ENCODE data around the gene GPBAR1.
"Not testable (repeated sequence)": the region's sequence is repeated elsewhere in the genome, so short reads cannot be mapped to it uniquely, and the experiment has no call there.

GPBAR1 gene

DNA sequence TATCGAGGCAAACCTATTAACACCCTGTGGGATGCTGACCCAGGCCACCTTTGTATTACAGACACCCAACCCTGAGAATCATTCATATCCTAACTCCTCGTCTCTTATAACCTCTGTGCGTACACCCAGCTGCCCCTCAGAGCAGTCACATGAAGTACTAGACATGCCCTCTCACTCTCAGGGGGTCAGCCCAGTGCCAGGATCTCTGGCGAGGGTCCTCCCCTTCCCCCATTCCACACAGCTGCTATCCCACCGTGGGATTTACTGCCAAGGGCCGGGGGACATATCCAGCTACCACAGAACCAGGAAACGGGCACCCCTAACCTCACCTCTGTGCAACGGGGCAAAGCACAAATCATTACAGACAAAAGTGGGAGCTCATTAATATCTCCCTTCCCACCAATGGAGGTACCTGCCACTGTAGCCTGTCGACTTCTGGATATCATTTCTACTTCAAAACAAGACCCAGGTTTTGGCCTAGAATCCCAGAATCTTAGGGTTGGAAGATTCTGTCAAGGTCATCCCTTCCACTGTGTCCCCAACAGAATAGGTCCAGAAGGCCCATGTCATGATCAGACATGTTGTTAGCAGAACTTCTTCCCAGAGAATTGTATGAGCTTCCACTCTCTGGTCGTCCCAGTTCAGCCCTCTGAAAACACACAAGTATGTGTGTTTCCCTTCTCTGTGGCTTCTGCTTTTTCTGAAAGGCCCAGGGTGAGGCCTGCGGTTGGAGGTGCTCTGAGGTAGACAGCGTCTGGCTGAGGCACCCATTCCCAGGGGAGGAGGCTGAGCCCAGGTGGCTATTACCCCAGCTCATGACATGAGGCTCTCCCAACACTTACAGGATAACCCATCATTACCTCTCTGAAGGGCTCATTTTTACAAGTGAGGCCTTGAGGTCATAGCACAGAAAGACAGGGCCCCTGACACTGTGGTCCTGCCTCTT is 29.8 kb downstream of the GPBAR1 start:
- DNase-seq = peak; percentile 69

DNA sequence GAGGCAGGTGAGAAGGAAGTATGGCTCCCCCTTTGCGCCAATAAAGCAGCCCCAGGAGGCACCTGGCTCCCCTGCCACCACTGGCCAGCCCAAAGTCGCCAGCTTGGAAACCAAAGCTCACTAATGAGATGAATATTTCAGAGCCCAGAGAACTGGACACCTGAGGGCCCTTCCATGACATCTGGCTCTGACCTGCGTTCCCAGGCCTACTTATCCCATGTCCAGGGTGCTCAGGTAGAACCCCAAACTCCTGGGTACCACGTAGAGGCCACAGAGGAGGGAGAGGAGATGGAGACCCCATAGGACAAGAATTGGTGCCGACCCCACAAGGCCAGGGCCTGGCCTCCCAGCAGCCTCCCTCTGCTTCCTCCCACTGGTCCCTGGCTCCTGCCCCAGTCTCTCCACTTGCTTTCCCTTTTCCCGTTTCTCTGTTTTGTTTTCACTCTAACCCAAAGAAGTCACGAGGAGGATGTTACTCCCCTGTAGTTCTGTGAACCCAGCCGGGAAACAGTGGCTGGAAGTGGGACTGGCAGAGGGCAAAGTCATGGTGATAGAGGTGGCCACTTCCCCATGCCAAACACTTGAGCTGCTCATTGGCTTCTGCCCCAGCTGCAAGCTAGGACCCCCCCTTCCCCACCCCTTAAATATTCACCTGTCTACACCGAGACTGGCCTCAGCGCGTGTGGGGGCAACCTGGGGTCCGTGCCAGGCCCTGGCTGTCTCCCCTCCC is 30.7 kb downstream of the GPBAR1 start:
- DNase-seq = no peak

DNA sequence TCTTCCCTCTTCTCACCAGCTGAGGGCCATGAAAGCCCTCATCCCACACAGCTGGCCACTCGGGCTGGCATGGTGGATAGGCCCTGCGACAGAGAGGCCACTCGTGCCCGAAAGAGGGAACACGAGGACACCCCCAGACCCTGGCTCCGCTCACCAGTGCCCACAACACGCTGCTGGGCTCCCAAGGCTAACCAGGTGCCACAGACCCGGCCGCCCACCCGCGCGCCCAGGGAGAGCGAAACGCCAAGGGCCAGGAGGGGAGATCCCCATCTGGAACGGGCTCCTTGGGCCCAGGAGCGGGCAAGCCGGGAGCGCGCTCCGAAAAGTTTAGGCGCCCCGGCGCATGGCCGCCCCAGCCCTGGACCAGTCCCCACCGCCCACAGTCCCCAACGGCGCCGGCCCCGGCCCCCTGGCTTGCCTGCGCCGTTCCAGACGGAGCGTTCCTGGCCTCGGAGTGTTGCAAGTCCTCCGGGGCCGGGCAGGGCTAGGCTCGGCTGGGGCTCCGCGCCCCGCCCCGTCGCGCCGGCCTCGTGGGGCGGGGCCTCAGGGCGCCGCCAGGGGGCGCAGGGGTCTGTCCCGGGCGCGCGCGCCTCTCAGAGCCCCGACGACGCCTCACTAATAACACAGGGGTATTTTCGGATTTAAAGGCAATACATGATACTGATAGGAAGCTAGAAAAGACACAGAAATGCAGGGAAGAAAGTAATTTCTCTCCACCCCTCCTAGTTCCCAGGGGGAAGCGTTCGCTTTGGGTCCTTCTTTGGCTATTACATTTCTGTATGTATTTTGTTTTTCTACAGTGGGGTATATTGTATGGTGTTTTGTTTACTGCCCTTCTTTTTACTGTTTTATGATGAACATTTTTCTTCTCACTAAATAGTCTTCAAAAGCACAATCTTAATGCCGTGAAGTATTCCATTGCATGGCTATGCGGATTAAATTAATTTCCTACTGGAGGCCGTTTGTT is 31.5 kb downstream of the GPBAR1 start, which contains the start of gene TMBIM1:
Gene TMBIM1 (minus strand): TSS at position 456 of the 967 bp plus-strand sequence. CDS start 10,362 bp downstream, outside the sequence.
- peak; percentile 78 for DNase-seq

DNA sequence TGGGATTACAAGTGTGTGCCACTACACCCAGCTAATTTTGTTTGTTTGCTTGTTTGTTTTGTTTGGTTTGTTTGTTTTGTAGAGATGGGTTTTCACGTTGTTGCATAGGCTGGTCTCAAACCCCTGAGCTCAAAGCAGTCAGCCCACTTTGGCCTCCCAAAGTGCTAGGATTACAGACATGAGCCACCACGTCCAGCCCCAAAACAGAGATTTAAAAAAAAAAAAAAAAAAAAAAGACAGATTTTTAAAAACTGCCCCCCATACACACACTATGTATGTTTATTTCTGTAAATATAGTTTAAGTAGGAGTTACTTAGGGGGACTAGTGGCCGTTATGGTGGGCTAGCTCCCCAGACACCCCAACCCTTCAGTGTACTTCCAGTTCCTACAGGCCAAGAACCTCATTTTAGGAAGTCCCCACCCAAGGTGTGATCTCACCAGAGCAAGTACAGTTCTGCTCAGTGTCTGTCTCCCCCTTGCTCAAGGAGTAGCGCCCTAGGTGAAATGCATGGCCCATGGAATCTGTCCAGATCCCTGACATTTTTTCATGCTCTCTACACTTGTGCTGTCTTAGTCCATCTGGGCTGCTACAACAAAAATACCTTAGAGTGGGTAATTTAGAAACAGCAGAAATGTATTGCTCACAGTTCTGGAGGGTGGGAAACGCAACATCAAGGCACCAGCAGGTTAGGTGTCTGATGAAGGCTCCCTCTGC is 33.1 kb downstream of the GPBAR1 start:
- DNase-seq = no peak

DNA sequence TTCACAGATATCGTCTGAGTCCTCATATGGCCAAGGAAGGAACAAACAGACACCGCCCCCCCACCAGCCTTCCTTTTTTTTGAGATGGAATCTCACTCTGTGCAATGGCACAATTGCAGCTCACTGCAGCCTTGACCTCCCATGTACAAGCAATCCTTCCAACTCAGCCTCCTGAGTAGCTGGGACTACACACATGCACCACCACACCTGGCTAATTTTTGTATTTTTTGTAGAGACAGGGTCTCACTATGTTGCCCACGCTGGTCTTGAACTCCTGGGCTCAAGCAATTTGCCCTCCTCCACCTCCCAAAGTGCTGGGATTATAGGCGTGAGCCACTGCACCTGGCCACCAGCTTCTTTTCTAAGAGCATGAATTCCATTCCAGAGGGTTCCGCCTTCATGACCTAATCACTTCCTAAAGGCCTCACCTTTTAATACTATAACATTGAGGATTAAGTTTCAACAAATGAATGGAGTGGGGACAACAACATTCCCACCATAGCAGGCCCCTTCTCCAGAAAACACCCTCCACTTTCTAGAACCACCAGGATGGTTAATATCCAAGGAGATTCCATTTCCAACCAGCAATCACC is 33.7 kb downstream of the GPBAR1 start:
- DNase-seq = no peak

DNA sequence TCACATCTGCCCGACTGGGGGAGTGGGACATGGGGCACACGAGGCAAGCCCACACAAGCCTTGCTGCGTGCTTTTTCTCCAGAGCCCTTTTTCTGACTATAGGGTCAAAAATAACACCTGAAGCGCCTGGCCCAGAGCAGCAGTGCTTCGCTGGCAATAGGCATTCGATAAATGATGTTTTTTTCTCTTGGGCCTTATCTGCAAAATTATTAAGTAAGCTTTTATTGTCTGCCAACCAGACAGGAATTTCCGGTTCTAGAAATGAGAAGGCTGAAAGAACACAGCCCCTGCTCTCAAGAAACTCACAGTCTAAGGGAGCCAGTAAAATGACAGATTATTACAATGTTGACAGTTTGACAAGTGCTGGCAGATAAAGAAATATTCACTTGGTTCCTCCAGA is 34.2 kb downstream of the GPBAR1 start:
- DNase-seq = peak; percentile 29

DNA sequence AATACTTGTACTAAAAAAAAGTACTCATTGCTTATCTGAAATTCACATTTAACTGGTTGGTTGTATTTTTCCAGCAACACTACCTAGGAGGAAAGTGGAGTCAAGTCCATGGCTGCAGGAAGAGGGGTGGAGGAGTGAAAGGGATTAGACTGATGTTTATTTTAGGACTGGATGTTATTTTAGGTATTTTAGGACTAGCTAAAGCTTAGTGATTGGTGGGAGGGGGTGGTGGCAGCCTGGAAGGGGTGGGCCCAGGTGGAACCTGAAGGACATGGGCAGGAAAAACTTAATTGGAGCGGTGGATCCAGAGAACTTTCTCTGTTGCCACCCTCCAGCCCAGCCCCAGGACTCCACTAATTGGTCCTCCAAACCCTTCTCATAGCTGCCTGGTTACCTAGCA is 35.4 kb downstream of the GPBAR1 start:
- no peak for DNase-seq

DNA sequence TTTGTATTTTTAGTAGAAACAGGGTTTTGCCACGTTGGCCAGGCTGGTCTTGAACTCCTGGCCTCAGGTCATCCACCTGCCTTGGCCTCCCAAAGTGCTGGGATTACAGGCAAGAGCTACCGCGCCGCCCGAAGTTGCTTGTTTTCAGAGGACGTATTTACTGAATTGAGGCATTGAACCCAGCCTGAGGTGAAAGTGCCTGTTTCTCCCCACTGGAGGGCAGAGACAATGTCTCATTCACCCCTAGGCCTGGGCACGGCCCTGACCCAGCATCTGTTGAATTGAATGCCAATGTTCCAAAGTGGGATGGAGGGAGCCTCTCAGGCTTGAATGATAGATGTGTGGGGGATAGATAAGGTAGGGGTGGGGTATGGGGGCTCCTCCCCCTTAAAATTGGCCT is 36.0 kb downstream of the GPBAR1 start:
- DNase-seq = no peak

DNA sequence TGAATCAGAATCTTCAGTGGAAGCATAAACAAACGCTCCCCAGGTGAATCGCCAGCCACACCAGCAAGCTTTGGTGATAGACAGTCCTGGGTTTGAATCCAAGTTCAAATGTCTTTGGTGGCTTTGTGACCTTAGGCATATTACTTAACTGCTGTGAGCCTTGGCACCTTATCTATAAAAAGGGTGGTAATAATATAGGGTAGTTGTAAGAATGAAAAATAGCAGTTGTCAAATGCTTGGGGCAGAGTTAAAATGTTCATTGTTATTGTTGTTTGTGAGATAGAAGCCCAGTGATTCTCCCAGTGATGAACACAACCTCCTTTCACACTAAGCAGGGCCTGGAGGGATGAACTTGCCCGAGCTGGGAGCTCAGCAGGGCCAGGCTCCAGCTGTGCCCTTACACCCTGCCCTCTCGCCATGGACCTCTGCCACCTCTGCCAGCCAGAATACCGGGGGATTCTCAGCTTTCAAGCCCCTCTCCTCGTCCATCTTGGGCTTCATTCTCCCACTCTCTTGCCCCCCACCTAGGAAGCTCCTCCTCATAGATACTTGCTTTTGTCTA is 37.6 kb downstream of the GPBAR1 start:
- no peak for DNase-seq

DNA sequence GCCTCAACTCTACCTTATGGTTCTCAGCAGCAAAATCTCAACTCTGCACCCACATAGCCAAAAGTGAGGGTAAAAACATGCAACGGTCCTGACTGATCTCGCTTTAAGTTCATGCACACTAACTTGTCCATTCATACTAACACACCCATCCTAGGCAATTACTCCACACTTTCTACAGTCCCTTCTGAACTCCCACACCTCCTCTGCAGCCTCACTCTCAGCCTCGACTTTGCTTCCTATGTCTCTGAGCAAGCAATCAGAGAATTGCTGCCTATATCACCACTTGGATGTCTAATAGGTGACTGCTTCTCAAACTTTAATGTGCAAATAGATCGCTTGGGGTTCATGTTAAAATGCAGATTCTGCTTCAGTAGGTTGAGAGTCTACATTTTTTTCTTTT is 39.3 kb downstream of the GPBAR1 start:
- no peak for DNase-seq

DNA sequence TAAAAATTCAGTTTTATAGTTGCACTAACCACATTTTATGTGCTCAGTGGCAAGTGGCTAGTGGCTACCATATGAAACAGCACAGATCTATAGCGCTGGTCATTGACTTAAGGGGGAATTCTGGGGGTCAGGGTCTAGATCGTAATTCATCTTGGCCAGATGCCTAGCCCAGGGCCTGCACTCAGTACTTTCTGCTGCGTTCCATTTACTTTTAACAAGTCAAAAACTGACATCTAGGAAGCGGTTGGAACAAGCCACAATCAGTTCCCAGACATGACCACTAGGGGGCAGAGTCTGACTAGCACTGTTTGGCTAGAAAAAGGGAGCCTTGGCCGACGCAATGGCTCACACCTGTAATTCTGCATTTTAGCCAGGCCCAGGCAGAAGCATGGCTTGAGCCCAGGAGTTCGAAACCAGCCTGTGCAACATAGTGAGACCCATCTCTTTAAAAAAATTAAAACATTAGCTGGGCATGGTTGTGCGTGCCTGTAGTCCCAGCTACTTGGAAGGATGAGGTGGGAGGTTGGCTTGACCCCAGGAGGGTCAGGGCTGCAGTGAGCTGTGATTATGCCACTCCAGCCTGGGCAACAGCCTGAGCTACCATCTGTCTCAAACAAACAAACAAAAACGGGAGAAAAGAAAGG is 40.5 kb downstream of the GPBAR1 start:
- DNase-seq = peak; percentile 89

DNA sequence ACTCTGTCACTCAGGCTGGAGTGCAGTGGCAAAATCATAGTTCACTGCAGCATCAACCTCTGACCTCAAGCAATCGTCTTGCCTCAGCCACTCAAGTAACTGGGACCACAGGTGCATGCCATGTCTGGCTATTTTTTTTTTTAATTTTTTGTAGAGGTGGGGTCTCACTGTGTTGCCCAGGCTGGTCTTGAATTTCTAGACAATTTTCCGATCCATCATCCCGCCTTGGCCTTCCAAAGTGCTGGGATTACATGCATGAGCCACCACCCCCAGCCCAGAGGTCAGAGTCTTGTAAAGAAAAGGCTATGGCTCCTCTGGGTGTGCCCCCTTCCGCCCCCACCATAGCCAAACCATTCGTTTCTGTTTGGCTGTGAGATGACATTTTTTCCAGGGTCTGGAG is 44.6 kb downstream of the GPBAR1 start:
- no peak for DNase-seq

DNA sequence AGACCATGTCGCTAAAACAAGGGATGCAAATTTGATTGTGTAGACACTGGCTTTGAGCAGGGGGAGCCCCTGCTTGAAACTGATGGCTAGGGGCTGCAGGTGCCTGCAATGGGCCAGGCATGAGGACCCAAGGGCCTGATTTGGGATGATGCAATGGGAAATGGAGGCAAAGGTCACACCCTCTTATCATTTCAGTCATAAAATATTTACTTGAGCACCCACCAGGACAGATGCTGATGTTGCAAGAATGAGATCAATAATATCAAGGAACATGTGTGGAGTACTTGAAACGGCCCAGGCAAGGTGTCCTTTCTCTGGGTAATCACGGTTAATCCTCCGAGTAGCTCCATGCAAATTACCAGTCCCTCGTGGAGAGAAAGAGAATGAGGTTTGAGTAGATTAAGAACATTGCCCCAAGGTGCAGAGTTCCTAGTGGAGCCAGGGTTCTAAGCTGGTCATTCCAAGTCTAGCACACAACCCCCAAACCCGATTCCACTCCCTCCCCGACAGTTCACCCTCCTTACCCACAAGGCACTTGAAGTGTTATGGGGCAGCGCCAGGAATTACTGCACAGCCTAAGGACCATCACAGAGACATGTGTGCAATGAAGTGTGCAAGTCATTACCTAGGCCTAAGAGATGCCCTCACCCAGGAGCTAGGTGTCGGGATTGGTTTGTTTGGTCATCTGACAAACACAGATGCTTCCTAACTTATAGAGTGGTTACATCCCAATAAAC is 45.5 kb downstream of the GPBAR1 start:
- DNase-seq = no peak

DNA sequence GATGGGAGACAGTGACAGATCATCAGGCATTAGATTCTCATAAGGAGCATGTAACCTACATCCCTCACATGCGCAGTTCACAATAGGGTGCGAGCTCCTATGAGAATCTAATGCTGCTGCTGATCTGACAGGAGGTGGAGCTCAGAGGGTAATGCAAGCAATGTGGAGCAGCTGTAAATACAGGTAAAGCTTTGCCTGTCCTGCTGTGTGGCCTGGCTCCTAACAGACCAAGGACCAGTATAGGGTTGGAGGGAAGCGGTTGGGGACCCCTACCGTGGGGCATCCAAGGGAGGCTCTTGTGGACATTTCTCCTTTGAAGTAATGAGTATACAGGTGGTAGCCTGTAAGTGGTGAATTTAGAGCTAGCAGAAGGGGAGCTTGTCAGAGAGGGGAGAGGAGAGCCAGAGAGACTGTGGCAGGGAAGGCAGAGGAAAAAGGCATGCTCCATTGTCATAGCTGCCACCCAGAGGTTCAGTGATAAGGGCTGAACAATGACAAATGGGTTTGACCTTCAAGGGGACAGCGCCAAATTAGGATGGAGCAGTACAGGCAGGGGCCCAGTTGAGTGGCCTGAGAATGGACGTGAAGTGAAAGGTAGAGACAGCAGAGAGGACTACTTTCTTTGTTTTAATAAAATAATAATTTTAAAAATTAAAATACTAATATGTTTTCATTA is 46.7 kb downstream of the GPBAR1 start:
- no peak for DNase-seq

DNA sequence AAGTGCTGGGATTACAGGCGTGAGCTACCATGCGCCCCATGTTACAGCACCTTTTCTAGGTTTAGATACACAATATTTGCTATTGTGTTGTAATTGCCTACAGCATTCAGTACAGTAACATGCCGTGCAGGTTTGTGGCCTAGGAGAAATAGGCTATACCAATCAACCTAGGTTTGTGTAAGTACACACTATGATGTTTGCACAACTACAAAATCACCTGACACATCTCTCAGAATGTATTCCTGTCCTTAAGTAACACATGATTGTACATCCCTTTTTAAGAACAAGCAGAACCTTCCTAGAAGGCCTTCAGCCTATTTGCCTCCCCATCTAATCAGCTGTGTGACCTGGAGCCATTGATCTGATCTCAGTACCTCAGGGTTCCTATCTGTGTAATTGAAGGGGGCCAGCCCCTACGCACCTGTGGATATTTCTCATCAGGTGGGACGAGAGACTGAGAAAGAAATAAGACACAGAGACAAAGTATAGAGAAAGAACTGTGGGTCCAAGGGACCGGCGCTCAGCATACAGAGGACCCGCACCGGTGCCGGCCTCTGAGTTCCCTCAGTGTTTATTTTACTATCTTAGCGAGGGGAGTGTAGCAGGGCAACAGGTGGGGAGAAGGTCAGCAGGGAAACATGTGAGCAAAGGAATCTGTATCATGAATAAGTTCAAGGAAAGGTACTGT is 50.2 kb downstream of the GPBAR1 start:
- DNase-seq = no peak

DNA sequence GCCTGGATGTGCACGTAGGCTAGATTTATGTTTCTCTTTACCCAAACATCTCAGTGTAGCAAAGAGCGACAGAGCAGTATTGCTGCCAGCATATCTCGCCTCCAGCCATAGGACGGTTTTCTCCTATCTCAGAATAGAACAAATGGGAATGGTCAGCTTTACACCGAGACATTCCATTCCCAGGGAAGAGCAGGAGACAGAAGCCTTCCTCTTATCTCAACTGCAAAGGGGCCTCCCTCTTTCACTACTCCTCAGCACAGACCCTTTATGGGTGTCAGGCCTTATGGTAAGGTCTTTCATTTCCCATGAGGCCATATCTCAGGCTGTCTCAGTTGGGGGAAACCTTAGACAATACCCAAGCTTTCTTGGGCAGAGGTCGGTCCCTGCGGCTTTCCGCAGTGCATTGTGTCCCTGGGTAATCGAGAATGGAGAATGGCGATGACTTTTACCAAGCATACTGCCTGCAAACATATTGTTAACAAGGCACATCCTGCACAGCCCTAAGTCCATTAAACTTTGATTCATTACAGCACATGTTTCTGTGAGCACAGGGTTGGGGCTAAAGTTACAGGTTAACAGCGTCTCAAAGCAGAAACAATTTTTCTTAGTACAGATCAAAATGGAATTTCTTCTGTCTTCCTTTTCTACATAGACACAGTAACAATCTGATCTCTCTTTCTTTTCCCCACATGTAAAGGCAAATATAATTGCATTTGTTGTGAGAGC is 50.9 kb downstream of the GPBAR1 start:
- DNase-seq = not testable (repeated sequence)

DNA sequence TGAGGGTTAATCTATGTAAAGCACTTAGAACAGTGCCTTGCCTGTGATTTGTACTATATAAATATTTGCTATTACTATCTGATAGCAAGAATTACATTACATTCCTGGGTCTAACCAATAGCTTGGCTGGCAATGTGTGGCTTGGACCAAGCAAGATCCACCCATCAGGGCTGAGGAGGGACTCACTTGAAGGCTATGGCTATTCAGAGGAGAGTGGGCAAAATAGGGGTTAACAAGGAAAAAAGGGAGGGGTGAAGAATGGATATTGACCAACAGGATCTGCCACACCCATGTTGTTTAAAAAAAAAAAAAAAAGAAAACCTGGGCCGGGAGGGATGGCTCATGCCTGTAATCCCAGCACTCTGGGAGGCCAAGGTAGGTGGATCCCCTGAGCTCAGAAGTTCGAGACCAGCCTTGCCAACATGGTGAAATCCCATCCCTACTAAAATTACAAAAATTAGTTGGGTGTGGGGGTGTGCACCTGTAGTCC is 51.5 kb downstream of the GPBAR1 start:
- no peak for DNase-seq

DNA sequence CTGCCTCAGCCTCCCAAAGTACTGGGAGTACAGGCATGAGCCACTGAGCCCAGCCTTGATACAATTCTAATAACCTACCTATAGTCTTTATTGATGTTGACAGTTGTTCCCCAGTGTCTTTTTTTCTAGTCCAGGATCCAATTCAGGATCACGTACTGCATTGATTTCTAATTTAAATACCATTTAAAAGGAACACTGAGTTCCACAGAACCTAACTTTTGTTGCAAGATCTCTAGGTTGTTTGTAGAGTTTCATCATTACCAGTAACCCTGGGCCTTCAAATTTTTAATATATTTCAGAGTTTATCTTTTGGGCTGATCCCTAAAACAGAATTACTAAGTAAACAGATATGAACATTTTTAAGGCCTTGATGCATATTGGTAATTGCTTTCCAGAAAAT is 52.5 kb downstream of the GPBAR1 start:
- no peak for DNase-seq

Data from CD4-positive, alpha-beta T cell treated with Interleukin-4 for 4 hours (primary cell).